Measurements from ENCODE around the gene RADIL.

Gene RADIL

GRCh38 chr7:4882169-4883032 lies 1.1 kb downstream of the RADIL start:
- no peak for DNase-seq (ENCODE audit: low read depth)

GRCh38 chr7:4880218-4880617 lies 3.3 kb downstream of the RADIL start:
- no peak for DNase-seq (ENCODE audit: low read depth)

GRCh38 chr7:4879396-4880081 lies 4.0 kb downstream of the RADIL start:
- DNase-seq (ENCODE audit: low read depth): no peak

GRCh38 chr7:4878336-4879335 lies 4.9 kb downstream of the RADIL start:
- DNase-seq (ENCODE audit: low read depth): no peak

GRCh38 chr7:4876586-4876985 lies 6.9 kb downstream of the RADIL start:
- no peak for DNase-seq (ENCODE audit: low read depth)

- no peak for DNase-seq (ENCODE audit: low read depth)
These were observed 8.1 kb downstream of the RADIL start for GRCh38 chr7:4875391-4875790.

- no peak for DNase-seq (ENCODE audit: low read depth)
These were observed 10.2 kb downstream of the RADIL start for GRCh38 chr7:4873071-4873944.

GRCh38 chr7:4871930-4872675 lies 11.4 kb downstream of the RADIL start:
- DNase-seq (ENCODE audit: low read depth): no peak

- DNase-seq (ENCODE audit: low read depth): no peak
These were observed 12.3 kb downstream of the RADIL start for GRCh38 chr7:4871056-4871680.

GRCh38 chr7:4868493-4868892 lies 15.0 kb downstream of the RADIL start:
- DNase-seq (ENCODE audit: low read depth): no peak

GRCh38 chr7:4866528-4867496 lies 16.7 kb downstream of the RADIL start:
- no peak for DNase-seq (ENCODE audit: low read depth)

- DNase-seq (ENCODE audit: low read depth): no peak
These were observed 21.4 kb downstream of the RADIL start for GRCh38 chr7:4862156-4862555.

- no peak for DNase-seq (ENCODE audit: low read depth)
These were observed 21.8 kb downstream of the RADIL start, which contains the start of gene PAPOLB for GRCh38 chr7:4861673-4862072. Gene PAPOLB (minus strand): TSS chr7:4862030. CDS start chr7:4861810, 220 bp downstream.

- DNase-seq (ENCODE audit: low read depth): no peak
These were observed 22.3 kb downstream of the RADIL start for GRCh38 chr7:4861227-4861626.

GRCh38 chr7:4857189-4857588 lies 26.3 kb downstream of the RADIL start:
- DNase-seq (ENCODE audit: low read depth): no peak

- no peak for DNase-seq (ENCODE audit: low read depth)
These were observed 27.0 kb downstream of the RADIL start for GRCh38 chr7:4856336-4857057.

GRCh38 chr7:4854916-4855315 lies 28.6 kb downstream of the RADIL start:
- DNase-seq (ENCODE audit: low read depth): no peak
